ENCODE results near the gene DLGAP1.

Gene DLGAP1

DNA sequence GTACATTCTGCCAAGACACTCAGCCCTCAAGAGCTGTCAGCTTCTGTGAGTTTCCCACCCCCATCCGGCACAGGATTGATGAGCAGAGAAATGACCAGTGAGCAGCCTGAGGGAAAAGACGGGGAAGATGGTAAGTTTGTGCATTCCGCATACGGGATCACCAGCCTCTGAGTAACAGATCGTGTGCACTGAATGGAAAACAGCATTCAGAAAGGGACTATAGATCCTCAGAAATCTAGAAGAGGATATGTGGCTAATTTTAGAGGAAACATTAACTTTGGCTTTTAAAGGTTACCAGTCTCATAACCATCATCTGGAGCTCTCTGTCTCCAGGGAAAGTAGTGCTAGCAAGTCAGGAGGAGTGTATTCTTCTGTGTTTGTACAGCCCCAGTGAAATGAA, 679.1 kb downstream of the DLGAP1 start:
- Histone ChIP-seq H2AFZ (ENCODE audit: low read depth, low read length, severe bottlenecking) (no peak overlapping the region), H3K27me3 (ENCODE audit: low read length) (no peaks in the 10 kb centered on the region), H3K9ac (ENCODE audit: low read length) (no peak overlapping the region), H3K4me2 (ENCODE audit: low read depth, low read length, poor library complexity, severe bottlenecking) (no peak overlapping the region), H3K9me3 (ENCODE audit: insufficient read depth, low read length) (no peaks in the 10 kb centered on the region), H3K27ac (ENCODE audit: low read depth, low read length) (no peak overlapping the region), H3K4me3 (ENCODE audit: insufficient read depth, low read length, poor library complexity, severe bottlenecking) (no peak overlapping the region), H3F3A (ENCODE audit: insufficient read depth) (no peaks in the 10 kb centered on the region), H3K9me2 (replicated peaks; ENCODE audit: insufficient read depth, low read length) (no peaks in the 10 kb centered on the region), H3K79me2 (ENCODE audit: insufficient read depth, low read length) (no peaks in the 10 kb centered on the region), H3K36me3 (ENCODE audit: low read length) (no peaks in the 10 kb centered on the region), H4K20me1 (ENCODE audit: low read depth, low read length) (no peaks in the 10 kb centered on the region)
- no peak for TF ChIP-seq EZH2phosphoT487 (conservative IDR thresholded peaks at IDR 0.05; ENCODE audit: low read length)

DNA sequence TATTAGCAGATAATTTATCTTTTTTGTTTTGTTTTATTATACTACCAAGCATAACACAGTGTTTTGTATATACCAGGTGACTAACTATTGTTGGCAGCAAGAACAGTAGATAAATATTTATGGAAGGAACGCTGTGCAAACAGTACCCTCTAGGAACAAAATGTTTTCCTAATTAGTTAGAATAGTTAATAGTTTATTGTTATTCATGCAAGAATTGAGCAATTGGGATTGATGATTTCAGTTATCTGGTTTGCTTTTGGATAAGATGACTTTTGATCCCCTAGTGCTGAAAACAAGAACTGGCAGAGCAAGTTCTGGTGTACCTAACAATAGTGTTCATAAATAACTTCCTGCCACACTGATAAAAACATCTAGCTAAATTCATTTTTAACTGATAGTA, 681.8 kb downstream of the DLGAP1 start:
- H3K4me2 ChIP-seq (ENCODE audit: low read depth, low read length, poor library complexity, severe bottlenecking), result no peak overlapping the region
- no peaks in the 10 kb centered on the region for H3K9me2 ChIP-seq (replicated peaks; ENCODE audit: insufficient read depth, low read length)
- H3K27ac ChIP-seq (ENCODE audit: low read depth, low read length), result no peak overlapping the region
- H3K27me3 ChIP-seq (ENCODE audit: low read length), result no peaks in the 10 kb centered on the region
- H2AFZ ChIP-seq (ENCODE audit: low read depth, low read length, severe bottlenecking), result no peak overlapping the region
- no peak overlapping the region for H3K9ac ChIP-seq (ENCODE audit: low read length)
- no peaks in the 10 kb centered on the region for H3F3A ChIP-seq (ENCODE audit: insufficient read depth)
- no peaks in the 10 kb centered on the region for H3K79me2 ChIP-seq (ENCODE audit: insufficient read depth, low read length)
- no peaks in the 10 kb centered on the region for H3K9me3 ChIP-seq (ENCODE audit: insufficient read depth, low read length)
- H4K20me1 ChIP-seq (ENCODE audit: low read depth, low read length), result no peaks in the 10 kb centered on the region
- H3K36me3 ChIP-seq (ENCODE audit: low read length), result no peaks in the 10 kb centered on the region
- H3K4me3 ChIP-seq (ENCODE audit: insufficient read depth, low read length, poor library complexity, severe bottlenecking), result no peak overlapping the region
- TF ChIP-seq EZH2phosphoT487 (conservative IDR thresholded peaks at IDR 0.05; ENCODE audit: low read length), result no peak
- TF ChIP-seq CTCF (IDR thresholded peaks at IDR 0.05; ENCODE audit: insufficient read depth, low read length, poor library complexity, severe bottlenecking), result no peak

GRCh38 chr18:3771121-3771971, 683.8 kb downstream of the DLGAP1 start:
- H3K27ac ChIP-seq (ENCODE audit: low read depth, low read length), result no peak overlapping the region
- no peaks in the 10 kb centered on the region for H4K20me1 ChIP-seq (ENCODE audit: low read depth, low read length)
- no peaks in the 10 kb centered on the region for H3K27me3 ChIP-seq (ENCODE audit: low read length)
- no peak overlapping the region for H3K4me3 ChIP-seq (ENCODE audit: insufficient read depth, low read length, poor library complexity, severe bottlenecking)
- no peaks in the 10 kb centered on the region for H3K9me3 ChIP-seq (ENCODE audit: insufficient read depth, low read length)
- H3K36me3 ChIP-seq (ENCODE audit: low read length), result no peaks in the 10 kb centered on the region
- H3K9me2 ChIP-seq (replicated peaks; ENCODE audit: insufficient read depth, low read length), result no peaks in the 10 kb centered on the region
- TF ChIP-seq CTCF (IDR thresholded peaks at IDR 0.05; ENCODE audit: insufficient read depth, low read length, poor library complexity, severe bottlenecking) (peak; percentile 51), EZH2phosphoT487 (conservative IDR thresholded peaks at IDR 0.05; ENCODE audit: low read length) (no peak)
- no peak overlapping the region for H2AFZ ChIP-seq (ENCODE audit: low read depth, low read length, severe bottlenecking)
- H3K4me2 ChIP-seq (ENCODE audit: low read depth, low read length, poor library complexity, severe bottlenecking), result no peak overlapping the region
- no peak overlapping the region for H3K9ac ChIP-seq (ENCODE audit: low read length)
- no peaks in the 10 kb centered on the region for H3K79me2 ChIP-seq (ENCODE audit: insufficient read depth, low read length)
- H3F3A ChIP-seq (ENCODE audit: insufficient read depth), result no peaks in the 10 kb centered on the region

DNA sequence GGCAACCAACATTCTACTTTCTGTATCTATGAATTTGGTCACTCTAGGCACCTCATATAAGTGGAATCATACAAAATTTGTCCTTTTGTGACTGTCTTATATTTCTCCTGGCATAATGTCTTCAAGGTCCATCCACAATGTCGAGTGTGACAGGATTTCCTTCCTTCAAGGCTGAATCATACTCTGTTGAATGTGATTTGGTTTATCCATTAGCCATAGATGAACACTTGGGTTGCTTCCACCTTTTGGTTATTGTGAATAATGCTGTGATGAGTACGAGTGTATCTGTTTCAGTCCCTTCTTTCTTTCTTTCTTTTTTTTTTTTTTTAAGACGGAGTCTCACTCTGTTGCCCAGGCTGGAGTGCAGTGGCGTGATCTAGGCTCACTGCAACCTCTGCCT, 693.8 kb downstream of the DLGAP1 start:
- Histone ChIP-seq H3K4me3 (ENCODE audit: insufficient read depth, low read length, poor library complexity, severe bottlenecking) (no peak overlapping the region), H3K4me2 (ENCODE audit: low read depth, low read length, poor library complexity, severe bottlenecking) (no peak overlapping the region)

More for the DNA sequence above, 693.8 kb downstream of the DLGAP1 start:
- H3K27me3 ChIP-seq (ENCODE audit: low read length), result no peaks in the 10 kb centered on the region
- H3K9ac ChIP-seq (ENCODE audit: low read length), result no peak overlapping the region
- no peaks in the 10 kb centered on the region for H3K36me3 ChIP-seq (ENCODE audit: low read length)
- H3K79me2 ChIP-seq (ENCODE audit: insufficient read depth, low read length), result no peaks in the 10 kb centered on the region
- no peaks in the 10 kb centered on the region for H3F3A ChIP-seq (ENCODE audit: insufficient read depth)
- H3K9me2 ChIP-seq (replicated peaks; ENCODE audit: insufficient read depth, low read length), result no peaks in the 10 kb centered on the region
- TF ChIP-seq EZH2phosphoT487 (conservative IDR thresholded peaks at IDR 0.05; ENCODE audit: low read length) (no peak), CTCF (IDR thresholded peaks at IDR 0.05; ENCODE audit: insufficient read depth, low read length, poor library complexity, severe bottlenecking) (no peak)
- no peak overlapping the region for H2AFZ ChIP-seq (ENCODE audit: low read depth, low read length, severe bottlenecking)
- H3K9me3 ChIP-seq (ENCODE audit: insufficient read depth, low read length), result no peaks in the 10 kb centered on the region
- H4K20me1 ChIP-seq (ENCODE audit: low read depth, low read length), result no peaks in the 10 kb centered on the region
- H3K27ac ChIP-seq (ENCODE audit: low read depth, low read length), result no peak overlapping the region
